ENCODE results near the gene ACYP2.

- TF ChIP-seq CTCF (conservative IDR thresholded peaks at IDR 0.05; ENCODE audit: low read length): no peak
- no peak for TF ChIP-seq EZH2phosphoT487 (IDR thresholded peaks at IDR 0.05; ENCODE audit: borderline replicate concordance)
Measured at GRCh38 chr2:54313147-54313546, 197.7 kb downstream of the ACYP2 start.
